HuH-7 (cell line): ENCODE measurements around the gene U2AF1L4.
A peak's percentile ranks its signal among the peaks of the same experiment; 100 is the strongest.

Experiments used
- DNase-seq: peaks from one replicate; pipeline ENCODE4 v3.0.0; 2011; ENCODE audit warnings: low spot score

The U2AF1L4 gene

GRCh38 chr19:35712567-35713505, 32.4 kb downstream of the U2AF1L4 start:
- DNase-seq = no peak

GRCh38 chr19:35710784-35711723, 34.2 kb downstream of the U2AF1L4 start:
- DNase-seq = no peak

- DNase-seq = no peak
Observed at GRCh38 chr19:35708391-35708790, 36.8 kb downstream of the U2AF1L4 start.

GRCh38 chr19:35704218-35704617, 41.0 kb downstream of the U2AF1L4 start, which contains the start of gene ZBTB32:
TSS of gene ZBTB32 (plus strand) at chr19:35704558. CDS start at chr19:35714627, 10,069 bp downstream.
- DNase-seq = no peak

- no peak for DNase-seq
Observed at GRCh38 chr19:35703343-35703742, 41.9 kb downstream of the U2AF1L4 start.

GRCh38 chr19:35702223-35703012, 42.8 kb downstream of the U2AF1L4 start:
- peak; percentile 99 for DNase-seq

GRCh38 chr19:35696835-35697234, 48.4 kb downstream of the U2AF1L4 start:
- no peak for DNase-seq

GRCh38 chr19:35695895-35696422, 49.3 kb downstream of the U2AF1L4 start:
- no peak for DNase-seq

GRCh38 chr19:35693835-35694599, 51.2 kb downstream of the U2AF1L4 start:
- peak; percentile 91 for DNase-seq

GRCh38 chr19:35693422-35693821, 51.8 kb downstream of the U2AF1L4 start:
- DNase-seq = no peak
